ENCODE results near the gene MGAT1. TPM values are rescaled to one million over a fixed set of nuclear protein-coding genes. Genes with fewer than 3 reads are reported as not detected.

The MGAT1 gene
- total RNA-seq, 1 experiment from 2014 or later = 72.7 TPM

GRCh38 chr5:180792287-180792964, 10.2 kb downstream of the MGAT1 start:
- Histone ChIP-seq H4K20me1 (ENCODE audit: control insufficient read depth, insufficient read depth, insufficient read length) (no peaks in the 10 kb centered on the region), H3K4me2 (ENCODE audit: insufficient read depth, insufficient read length, low read length) (no peak overlapping the region), H3K79me2 (ENCODE audit: insufficient read depth, low read length) (peaks cover 10% of the 10 kb centered on the region; the same call in 1 of the 2 replicates), H2BK5ac (ENCODE audit: insufficient read length, low read length) (no peak overlapping the region), H3K9ac (ENCODE audit: extremely low read depth, insufficient read length, low read length) (no peak overlapping the region), H3K14ac (ENCODE audit: insufficient read depth, low read length) (no peak overlapping the region), H3K23me2 (ENCODE audit: insufficient read length, low read depth, low read length, poor library complexity, severe bottlenecking) (no peaks in the 10 kb centered on the region), H2AK5ac (ENCODE audit: insufficient read length, low read length) (no peak overlapping the region), H3K9me3 (ENCODE audit: control insufficient read depth, low read depth, low read length) (no peaks in the 10 kb centered on the region), H3K56ac (ENCODE audit: insufficient read length, low read depth, low read length) (no peak overlapping the region), H3K79me1 (ENCODE audit: insufficient read depth, low read depth, low read length, poor library complexity, severe bottlenecking) (peaks cover 2% of the 10 kb centered on the region), H4K91ac (ENCODE audit: insufficient read length, low read depth, low read length) (no peak overlapping the region), H3K23ac (ENCODE audit: insufficient read length, low read depth, low read length) (no peak overlapping the region), H2BK120ac (ENCODE audit: low read depth, low read length, poor library complexity, severe bottlenecking) (no peak overlapping the region), H3K18ac (ENCODE audit: insufficient read length, low read depth, low read length) (no peak overlapping the region), H2BK15ac (ENCODE audit: low read depth, low read length) (no peak overlapping the region), H3K27me3 (ENCODE audit: insufficient read depth, low read length) (no peaks in the 10 kb centered on the region), H4K5ac (ENCODE audit: insufficient read length, low read depth, low read length) (no peak overlapping the region), H2BK20ac (ENCODE audit: low read depth, low read length, poor library complexity, severe bottlenecking) (no peak overlapping the region), H2BK12ac (ENCODE audit: insufficient read length, low read depth, low read length) (no peak overlapping the region), H3K4ac (ENCODE audit: low read depth, low read length) (no peak overlapping the region), H3T11ph (ENCODE audit: low read length) (no peak overlapping the region), H3K27ac (ENCODE audit: insufficient read length, low read depth, low read length) (no peak overlapping the region), H2AFZ (ENCODE audit: low read length) (no peak overlapping the region), H3K4me1 (ENCODE audit: insufficient read depth, low read length) (no peaks in the 10 kb centered on the region; the same call in 1 of the 2 replicates), H4K8ac (replicated peaks; ENCODE audit: insufficient read length, low read depth, low read length) (no peak overlapping the region)
- Mint-ChIP-seq H3K27me3 (ENCODE audit: low read depth) (no peaks in the 10 kb centered on the region), H3K9me3 (no peaks in the 10 kb centered on the region), H3K27ac (no peak overlapping the region), H3K4me3 (no peak overlapping the region), H3K4me1 (peaks cover 24 to 42% of the 10 kb centered on the region in 2 experiments), H3K36me3 (ENCODE audit: insufficient read depth in 1 of 3, low read depth in 3 of 3) (peaks cover 16 to 58% (median 38%) of the 10 kb centered on the region in 3 experiments; a peak in 6 of 7 replicates)
- no peak for DNase-seq
- WGBS (ENCODE audit: extremely low coverage, insufficient read length, low lambda C conversion rate) = no CpG with 5 or more reads among the region's 60 CpGs
- no peak for TF ChIP-seq CTCF (conservative IDR thresholded peaks at IDR 0.05)
